IPS DF 6.9 (cell line): ENCODE measurements around the gene ARHGAP6.

Source experiments
- DNase-seq: peaks from one replicate; pipeline ENCODE4 v3.0.0-alpha.2; 2013; ENCODE audit warnings: low read depth, low spot score
- H3K27ac ChIP-seq: one replicate; pipeline ENCODE4 v1.5.1; 2013; ENCODE audit warnings: low read length, control low read depth
- H3K27me3 ChIP-seq: 2 replicates; pipeline ENCODE4 v1.6.1; 2013; ENCODE audit warnings: mild to moderate bottlenecking, low read length; ENCODE audit not compliant: control insufficient read depth, insufficient read depth
- H3K36me3 ChIP-seq: 2 replicates; pipeline ENCODE4 v1.6.1; 2013; ENCODE audit warnings: low read length; ENCODE audit not compliant: control insufficient read depth, insufficient read depth
- H3K4me1 ChIP-seq: 2 replicates; pipeline ENCODE4 v1.6.1; 2013; ENCODE audit warnings: low read length; ENCODE audit not compliant: control insufficient read depth, insufficient read depth
- H3K4me3 ChIP-seq: 2 replicates; pipeline ENCODE4 v1.5.1; 2013; ENCODE audit warnings: mild to moderate bottlenecking, low read length
- H3K9me3 ChIP-seq: 2 replicates; pipeline ENCODE4 v1.6.1; 2013; ENCODE audit warnings: low read length, inconsistent platforms; ENCODE audit not compliant: control insufficient read depth, insufficient read depth
- WGBS: extraction: QIAGEN DNeasy Blood & Tissue Kit; methylation state at CpG from one replicate; pipeline ENCODE4 v1.1.7; 2013; ENCODE audit warnings: mixed read lengths, missing lambda C conversion rate; ENCODE audit not compliant: insufficient read length, insufficient coverage; 5-methylcytosine and 5-hydroxymethylcytosine counted together

The ARHGAP6 gene

GRCh38 chrX:11100281-11101035 lies 565.3 kb downstream of the ARHGAP6 start:
- Histone ChIP-seq H3K9me3 (no peaks in the 10 kb centered on the region), H3K4me1 (no peaks in the 10 kb centered on the region), H3K27ac (no peak overlapping the region), H3K27me3 (no peaks in the 10 kb centered on the region), H3K36me3 (no peaks in the 10 kb centered on the region), H3K4me3 (no peak overlapping the region)
- WGBS, result no CpG with 5 or more reads among the region's 10 CpGs
- DNase-seq, result no peak

DNA sequence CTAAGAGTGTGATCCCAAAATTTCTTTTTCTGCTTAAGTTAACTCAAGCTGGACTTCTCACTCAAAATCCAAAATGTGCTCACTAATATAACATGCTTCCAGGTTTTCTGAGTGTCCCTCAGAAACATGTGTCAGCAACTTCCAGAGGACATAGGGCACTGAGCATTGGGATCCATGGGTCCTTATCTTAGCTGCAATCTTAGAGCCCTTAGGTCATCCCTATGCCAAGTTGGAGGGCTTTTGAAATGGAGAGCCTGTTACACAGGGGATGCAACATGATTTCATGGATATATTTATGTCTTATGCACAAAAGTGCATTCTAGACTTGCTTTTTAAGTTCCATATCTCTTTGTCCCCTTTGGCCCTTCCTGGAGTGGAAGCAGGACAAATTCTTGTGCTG lies 566.3 kb downstream of the ARHGAP6 start:
- no peak for DNase-seq
- H3K27ac ChIP-seq, result no peak overlapping the region
- H3K4me1 ChIP-seq, result no peaks in the 10 kb centered on the region
- H3K9me3 ChIP-seq, result no peaks in the 10 kb centered on the region
- no peaks in the 10 kb centered on the region for H3K27me3 ChIP-seq
- no peaks in the 10 kb centered on the region for H3K36me3 ChIP-seq
- no peak overlapping the region for H3K4me3 ChIP-seq

DNA sequence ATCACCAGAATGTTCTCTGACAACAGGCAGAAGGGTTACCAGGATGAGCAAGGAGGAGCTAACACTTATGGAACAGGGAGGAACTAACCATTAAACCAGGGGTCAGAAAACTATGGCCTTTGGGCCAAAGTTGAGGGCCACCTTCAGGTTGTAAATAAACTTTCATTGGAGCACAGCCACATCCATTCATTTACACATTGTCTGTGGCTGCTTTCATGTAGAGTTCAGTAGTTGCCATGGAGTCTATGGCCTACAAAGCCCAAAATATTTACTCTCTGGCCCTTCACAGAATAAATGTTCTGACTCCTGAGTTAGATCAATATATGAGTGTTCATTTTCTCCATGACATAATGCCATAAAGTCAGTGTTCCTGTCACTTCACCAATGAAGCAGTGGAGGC lies 567.8 kb downstream of the ARHGAP6 start:
- no peaks in the 10 kb centered on the region for H3K4me1 ChIP-seq
- no peaks in the 10 kb centered on the region for H3K9me3 ChIP-seq
- H3K27ac ChIP-seq, result no peak overlapping the region
- no peaks in the 10 kb centered on the region for H3K27me3 ChIP-seq
- no peak for DNase-seq
- no peaks in the 10 kb centered on the region for H3K36me3 ChIP-seq
- H3K4me3 ChIP-seq, result no peak overlapping the region

- DNase-seq, result no peak
- Histone ChIP-seq H3K4me1 (no peaks in the 10 kb centered on the region), H3K4me3 (no peak overlapping the region), H3K27ac (no peak overlapping the region), H3K27me3 (no peaks in the 10 kb centered on the region), H3K36me3 (no peaks in the 10 kb centered on the region), H3K9me3 (no peaks in the 10 kb centered on the region)
- no CpG with 5 or more reads among the region's 1 CpG for WGBS
Observed at GRCh38 chrX:11089802-11090201, 575.9 kb downstream of the ARHGAP6 start.
